HepG2 (cell line): Measurements from ENCODE around the gene RPL27A. TPM values are rescaled to one million over a fixed set of nuclear protein-coding genes. Genes with fewer than 3 reads are reported as not detected.

Experiments
- ARID4A ChIP-seq: sonication (generic); formaldehyde crosslinking; IDR thresholded peaks from 2 replicates; pipeline ENCODE4 v1.5.0; 2020; ENCODE audit warnings: mild to moderate bottlenecking, missing genetic modification reagents, borderline replicate concordance
- DR1 ChIP-seq: sonication (generic); formaldehyde crosslinking; IDR thresholded peaks from 2 replicates; pipeline ENCODE4 v1.8.0; 2021; ENCODE audit warnings: mild to moderate bottlenecking, missing genetic modification reagents, inconsistent platforms
- EP300 ChIP-seq, 3 experiments: sonication (generic) in 1 of 3; formaldehyde crosslinking in 1 of 3; IDR thresholded peaks; 2 replicates each; pipeline versions ENCODE4 v1.5.1 to v1.6.1; 2011 to 2020; ENCODE audit warnings: low read depth in 2 of 3, low read length in 2 of 3, borderline replicate concordance in 1 of 3, improper control_type of control experiment in 1 of 3, mild to moderate bottlenecking in 1 of 3, missing genetic modification reagents in 1 of 3, moderate library complexity in 1 of 3
- ERF ChIP-seq: IDR thresholded peaks from 2 replicates; pipeline ENCODE4 v1.6.1; 2018; ENCODE audit warnings: missing biosample characterization, missing genetic modification reagents
- FOXA1 ChIP-seq, 2 experiments: fragments of 450-650 bp in 1 of 2; sonication (generic) in 1 of 2; formaldehyde crosslinking in 1 of 2; IDR thresholded peaks; 2 replicates each; pipeline versions ENCODE4 v1.4.0 to v1.6.1; 2016 to 2020; ENCODE audit warnings: missing genetic modification reagents in 1 of 2
- KAT8 ChIP-seq: IDR thresholded peaks from 2 replicates; pipeline ENCODE4 v1.6.1; 2016; ENCODE audit warnings: missing genetic modification reagents, missing compliant biosample characterization
- KDM5B ChIP-seq: sonication (generic); formaldehyde crosslinking; IDR thresholded peaks from 2 replicates; pipeline ENCODE4 v1.4.0; 2020; ENCODE audit warnings: missing genetic modification reagents, mild to moderate bottlenecking, borderline replicate concordance
- MXD4 ChIP-seq: IDR thresholded peaks from 2 replicates; pipeline ENCODE4 v1.6.1; 2016; ENCODE audit warnings: mild to moderate bottlenecking, missing biosample characterization, missing genetic modification reagents
- NR2C2 ChIP-seq: sonication (generic); formaldehyde crosslinking; IDR thresholded peaks from 2 replicates; pipeline ENCODE4 v1.4.0; 2020; ENCODE audit warnings: missing genetic modification reagents, mild to moderate bottlenecking, moderate library complexity, borderline replicate concordance
- RAD21 ChIP-seq: fragments of 450-650 bp; formaldehyde crosslinking; IDR thresholded peaks from 2 replicates; pipeline ENCODE4 v1.5.0; 2020; ENCODE audit warnings: mild to moderate bottlenecking
- SAFB2 ChIP-seq: sonication (generic); formaldehyde crosslinking; IDR thresholded peaks from 2 replicates; pipeline ENCODE4 v1.5.1; 2020; ENCODE audit warnings: missing genetic modification reagents, low read depth, mild to moderate bottlenecking, borderline replicate concordance
- SCMH1 ChIP-seq: sonication (generic); formaldehyde crosslinking; IDR thresholded peaks from 2 replicates; pipeline ENCODE4 v1.9.0; 2021; ENCODE audit warnings: missing genetic modification reagents, mild to moderate bottlenecking, borderline replicate concordance
- ZNF136 ChIP-seq: sonication (generic); formaldehyde crosslinking; IDR thresholded peaks from 2 replicates; pipeline ENCODE4 v1.8.1; 2022; ENCODE audit warnings: low read depth, mild to moderate bottlenecking, moderate library complexity, missing genetic modification reagents
- ZNF260 ChIP-seq: sonication (generic); formaldehyde crosslinking; IDR thresholded peaks from 2 replicates; pipeline ENCODE4 v1.4.0; 2020; ENCODE audit warnings: missing genetic modification reagents, low read depth, mild to moderate bottlenecking, borderline replicate concordance
- ZNF354B ChIP-seq: sonication (generic); formaldehyde crosslinking; IDR thresholded peaks from 2 replicates; pipeline ENCODE4 v1.8.0; 2022; ENCODE audit warnings: mild to moderate bottlenecking, missing genetic modification reagents
- ZNF430 ChIP-seq: sonication (generic); formaldehyde crosslinking; IDR thresholded peaks from 2 replicates; pipeline ENCODE4 v1.9.0; 2021; ENCODE audit warnings: mild to moderate bottlenecking, missing genetic modification reagents
- ZNF646 ChIP-seq: sonication (generic); formaldehyde crosslinking; IDR thresholded peaks from 2 replicates; pipeline ENCODE4 v1.9.0; 2021; ENCODE audit warnings: mild to moderate bottlenecking, missing genetic modification reagents
- ZSCAN20 ChIP-seq: sonication (generic); formaldehyde crosslinking; IDR thresholded peaks from 2 replicates; pipeline ENCODE4 v1.4.0; 2020; ENCODE audit warnings: missing genetic modification reagents, mild to moderate bottlenecking, borderline replicate concordance
- polyA plus RNA-seq, 8 experiments: library from polyadenylated mRNA; depleted of rRNA in 3 of 8; stranded (reverse) in 7 of 8; unstranded in 1 of 8; fragments of >200 nt; fragmentation: Illumina TruSeq in 4 of 8; extraction: Trizol in 4 of 8; gene quantifications; 2 replicates each; pipeline versions ENCODE4 v1.2.1 to v1.2.3, GENCODE V29; 2011 to 2016; ENCODE audit warnings: low read depth in 4 of 8, missing spikeins in 1 of 8, mixed read lengths in 1 of 8; ENCODE audit not compliant: insufficient read depth in 1 of 8
- total RNA-seq, 5 experiments: library from RNA; depleted of rRNA; stranded (reverse); fragments of >200 nt; fragmentation: Illumina TruSeq; extraction: Trizol; gene quantifications; 2 replicates each; pipeline ENCODE4 v1.2.3, GENCODE V29; 2016; ENCODE audit warnings: low read depth in 1 of 5
- TF ChIP-seq, protein P1 (sequence below): IDR thresholded peaks from 2 replicates; pipeline ENCODE4 v1.6.1; 2012; ENCODE audit warnings: inconsistent platforms

The RPL27A gene
- total and polyA plus RNA-seq, 2 of the 13 experiments (the other 11 are each of a cell fraction or from before 2014, with no cell fraction given) = 1,531 to 2,153 TPM

GRCh38 chr11:8679006-8679405, 3.6 kb upstream of the RPL27A start (continued):
- TF ChIP-seq ARID4A (CRISPR knock-in tag) (peak; percentile 48; the same call in 1 of the 2 replicates), SAFB2 (CRISPR knock-in tag) (no peak), ZSCAN20 (CRISPR knock-in tag) (peak; percentile 81), RAD21 (no peak), SCMH1 (CRISPR knock-in tag) (no peak), MXD4 (CRISPR knock-in tag) (0 out of 2 replicates have a peak, but pooled peaks have one; percentile 45), NR2C2 (CRISPR knock-in tag) (0 out of 2 replicates have a peak, but pooled peaks have one; percentile 40), ZNF430 (CRISPR knock-in tag) (peak; percentile 26; the same call in 1 of the 2 replicates), ERF (0 out of 2 replicates have a peak, but pooled peaks have one; percentile 36), ZNF646 (CRISPR knock-in tag) (peak; percentile 55; the same call in 1 of the 2 replicates), ZNF354B (no peak), DR1 (CRISPR knock-in tag) (no peak), KDM5B (CRISPR knock-in tag) (no peak), FOXA1 (IDR thresholded peaks at IDR 0.05) (no peak), FOXA1 (CRISPR knock-in tag; IDR thresholded peaks at IDR 0.05) (peak; percentile 71), ZNF136 (CRISPR knock-in tag) (0 out of 2 replicates have a peak, but pooled peaks have one; percentile 35), ZNF260 (CRISPR knock-in tag) (no peak), KAT8 (0 out of 2 replicates have a peak, but pooled peaks have one; percentile 18), EP300 (IDR thresholded peaks at IDR 0.05; ENCODE audit: low read depth in 2 of 2, low read length in 2 of 2) (0 out of 4 replicates have a peak, but pooled peaks of 1 of the 2 experiments have one; percentile 19), EP300 (CRISPR knock-in tag; IDR thresholded peaks at IDR 0.05; ENCODE audit: borderline replicate concordance) (no peak)
- TF ChIP-seq, protein P1, sequence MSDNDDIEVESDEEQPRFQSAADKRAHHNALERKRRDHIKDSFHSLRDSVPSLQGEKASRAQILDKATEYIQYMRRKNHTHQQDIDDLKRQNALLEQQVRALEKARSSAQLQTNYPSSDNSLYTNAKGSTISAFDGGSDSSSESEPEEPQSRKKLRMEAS = peak; percentile 81
